ENCODE data around the gene KRTAP4-5.
"Not testable (repeated sequence)": the region's sequence is repeated elsewhere in the genome, so short reads cannot be mapped to it uniquely, and the experiment has no call there.

KRTAP4-5 gene

GRCh38 chr17:41145261-41145660 is 4.4 kb downstream of the KRTAP4-5 start:
- no peak overlapping the region for H3K4me3 ChIP-seq (ENCODE audit: low read depth, low read length)
- H3K36me3 ChIP-seq (ENCODE audit: control insufficient read depth, insufficient read depth, low read length) = no peaks in the 10 kb centered on the region
- peaks cover 17% of the 10 kb centered on the region for H3K9me3 ChIP-seq (ENCODE audit: control insufficient read depth, insufficient read depth, low read depth, low read length)
- no peak overlapping the region for H3K9ac ChIP-seq (ENCODE audit: low read length)
- no peaks in the 10 kb centered on the region; the same call in 1 of the 2 replicates for H3K27me3 ChIP-seq (ENCODE audit: control insufficient read depth, insufficient read depth, low read length)
- no peaks in the 10 kb centered on the region for H3K4me1 ChIP-seq (ENCODE audit: control insufficient read depth, insufficient read depth, low read length)
- no peak overlapping the region for H3K27ac ChIP-seq (ENCODE audit: low read depth, low read length)

GRCh38 chr17:41144846-41145245 is 4.8 kb downstream of the KRTAP4-5 start:
- Histone ChIP-seq H3K27me3 (ENCODE audit: control insufficient read depth, insufficient read depth, low read length) (no peaks in the 10 kb centered on the region; the same call in 1 of the 2 replicates), H3K4me1 (ENCODE audit: control insufficient read depth, insufficient read depth, low read length) (no peaks in the 10 kb centered on the region), H3K27ac (ENCODE audit: low read depth, low read length) (no peak overlapping the region), H3K4me3 (ENCODE audit: low read depth, low read length) (no peak overlapping the region), H3K9me3 (ENCODE audit: control insufficient read depth, insufficient read depth, low read depth, low read length) (peaks cover 21% of the 10 kb centered on the region), H3K9ac (ENCODE audit: low read length) (no peak overlapping the region), H3K36me3 (ENCODE audit: control insufficient read depth, insufficient read depth, low read length) (no peaks in the 10 kb centered on the region)

GRCh38 chr17:41141361-41141760 is 8.3 kb downstream of the KRTAP4-5 start:
- Histone ChIP-seq H3K36me3 (ENCODE audit: control insufficient read depth, insufficient read depth, low read length) (no peaks in the 10 kb centered on the region), H3K27me3 (ENCODE audit: control insufficient read depth, insufficient read depth, low read length) (no peaks in the 10 kb centered on the region), H3K4me1 (ENCODE audit: control insufficient read depth, insufficient read depth, low read length) (no peaks in the 10 kb centered on the region), H3K27ac (ENCODE audit: low read depth, low read length) (no peak overlapping the region), H3K9ac (ENCODE audit: low read length) (no peak overlapping the region), H3K9me3 (ENCODE audit: control insufficient read depth, insufficient read depth, low read depth, low read length) (peaks cover 24% of the 10 kb centered on the region), H3K4me3 (ENCODE audit: low read depth, low read length) (no peak overlapping the region)

- Histone ChIP-seq H3K4me3 (ENCODE audit: low read depth, low read length) (no peak within 1 kb of the TSS), H3K9ac (ENCODE audit: low read length) (no peak within 1 kb of the TSS), H3K4me1 (ENCODE audit: control insufficient read depth, insufficient read depth, low read length) (no peaks in the 10 kb centered on the region), H3K27ac (ENCODE audit: low read depth, low read length) (no peak within 1 kb of the TSS), H3K36me3 (ENCODE audit: control insufficient read depth, insufficient read depth, low read length) (no peaks in the 10 kb centered on the region), H3K9me3 (ENCODE audit: control insufficient read depth, insufficient read depth, low read depth, low read length) (peaks cover 24% of the 10 kb centered on the region), H3K27me3 (ENCODE audit: control insufficient read depth, insufficient read depth, low read length) (no peaks in the 10 kb centered on the region)
Observed at GRCh38 chr17:41140360-41141131, 9.1 kb downstream of the KRTAP4-5 start, which contains the start of gene KRTAP4-6. KRTAP4-6 (minus strand) TSS chr17:41140544; CDS start chr17:41140487, 57 bp downstream.

GRCh38 chr17:41139865-41140264 is 9.8 kb downstream of the KRTAP4-5 start:
- H3K4me3 ChIP-seq (ENCODE audit: low read depth, low read length); H3K9ac ChIP-seq (ENCODE audit: low read length); H3K27me3 ChIP-seq (ENCODE audit: control insufficient read depth, insufficient read depth, low read length); H3K4me1 ChIP-seq (ENCODE audit: control insufficient read depth, insufficient read depth, low read length); H3K27ac ChIP-seq (ENCODE audit: low read depth, low read length); H3K36me3 ChIP-seq (ENCODE audit: control insufficient read depth, insufficient read depth, low read length): not testable (repeated sequence)
- peaks cover 24% of the 10 kb centered on the region for H3K9me3 ChIP-seq (ENCODE audit: control insufficient read depth, insufficient read depth, low read depth, low read length)

GRCh38 chr17:41133880-41134735 is 15.5 kb downstream of the KRTAP4-5 start:
- H3K27ac ChIP-seq (ENCODE audit: low read depth, low read length) = no peak overlapping the region
- H3K4me3 ChIP-seq (ENCODE audit: low read depth, low read length) = no peak overlapping the region
- H3K9ac ChIP-seq (ENCODE audit: low read length) = no peak overlapping the region
- H3K4me1 ChIP-seq (ENCODE audit: control insufficient read depth, insufficient read depth, low read length) = no peaks in the 10 kb centered on the region
- no peaks in the 10 kb centered on the region for H3K27me3 ChIP-seq (ENCODE audit: control insufficient read depth, insufficient read depth, low read length)
- H3K36me3 ChIP-seq (ENCODE audit: control insufficient read depth, insufficient read depth, low read length) = no peaks in the 10 kb centered on the region
- no peaks in the 10 kb centered on the region for H3K9me3 ChIP-seq (ENCODE audit: control insufficient read depth, insufficient read depth, low read depth, low read length)

- no peaks in the 10 kb centered on the region for H3K4me1 ChIP-seq (ENCODE audit: control insufficient read depth, insufficient read depth, low read length)
- H3K9me3 ChIP-seq (ENCODE audit: control insufficient read depth, insufficient read depth, low read depth, low read length) = no peaks in the 10 kb centered on the region
- H3K27ac ChIP-seq (ENCODE audit: low read depth, low read length) = no peak overlapping the region
- no peaks in the 10 kb centered on the region for H3K36me3 ChIP-seq (ENCODE audit: control insufficient read depth, insufficient read depth, low read length)
- no peak overlapping the region for H3K9ac ChIP-seq (ENCODE audit: low read length)
- H3K27me3 ChIP-seq (ENCODE audit: control insufficient read depth, insufficient read depth, low read length) = no peaks in the 10 kb centered on the region
- no peak overlapping the region for H3K4me3 ChIP-seq (ENCODE audit: low read depth, low read length)
Observed at GRCh38 chr17:41131979-41132378, 17.6 kb downstream of the KRTAP4-5 start.

GRCh38 chr17:41127371-41127770 is 22.3 kb downstream of the KRTAP4-5 start:
- Histone ChIP-seq H3K27me3 (ENCODE audit: control insufficient read depth, insufficient read depth, low read length) (no peaks in the 10 kb centered on the region), H3K9ac (ENCODE audit: low read length) (no peak overlapping the region), H3K27ac (ENCODE audit: low read depth, low read length) (no peak overlapping the region), H3K9me3 (ENCODE audit: control insufficient read depth, insufficient read depth, low read depth, low read length) (no peaks in the 10 kb centered on the region), H3K4me3 (ENCODE audit: low read depth, low read length) (no peak overlapping the region), H3K36me3 (ENCODE audit: control insufficient read depth, insufficient read depth, low read length) (no peaks in the 10 kb centered on the region), H3K4me1 (ENCODE audit: control insufficient read depth, insufficient read depth, low read length) (no peaks in the 10 kb centered on the region)

- Histone ChIP-seq H3K4me3 (ENCODE audit: low read depth, low read length) (no peak overlapping the region), H3K27ac (ENCODE audit: low read depth, low read length) (no peak overlapping the region), H3K9ac (ENCODE audit: low read length) (no peak overlapping the region), H3K4me1 (ENCODE audit: control insufficient read depth, insufficient read depth, low read length) (no peaks in the 10 kb centered on the region), H3K27me3 (ENCODE audit: control insufficient read depth, insufficient read depth, low read length) (no peaks in the 10 kb centered on the region), H3K9me3 (ENCODE audit: control insufficient read depth, insufficient read depth, low read depth, low read length) (no peaks in the 10 kb centered on the region), H3K36me3 (ENCODE audit: control insufficient read depth, insufficient read depth, low read length) (no peaks in the 10 kb centered on the region)
Observed at GRCh38 chr17:41126412-41126811, 23.2 kb downstream of the KRTAP4-5 start.

- Histone ChIP-seq H3K27ac (ENCODE audit: low read depth, low read length) (no peak overlapping the region), H3K4me3 (ENCODE audit: low read depth, low read length) (no peak overlapping the region), H3K4me1 (ENCODE audit: control insufficient read depth, insufficient read depth, low read length) (no peaks in the 10 kb centered on the region), H3K36me3 (ENCODE audit: control insufficient read depth, insufficient read depth, low read length) (no peaks in the 10 kb centered on the region), H3K9ac (ENCODE audit: low read length) (no peak overlapping the region), H3K27me3 (ENCODE audit: control insufficient read depth, insufficient read depth, low read length) (no peaks in the 10 kb centered on the region), H3K9me3 (ENCODE audit: control insufficient read depth, insufficient read depth, low read depth, low read length) (no peaks in the 10 kb centered on the region)
Observed at GRCh38 chr17:41125064-41125463, 24.6 kb downstream of the KRTAP4-5 start.

- not testable (repeated sequence) for H3K4me3 ChIP-seq (ENCODE audit: low read depth, low read length); H3K36me3 ChIP-seq (ENCODE audit: control insufficient read depth, insufficient read depth, low read length); H3K27ac ChIP-seq (ENCODE audit: low read depth, low read length); H3K4me1 ChIP-seq (ENCODE audit: control insufficient read depth, insufficient read depth, low read length); H3K27me3 ChIP-seq (ENCODE audit: control insufficient read depth, insufficient read depth, low read length); H3K9me3 ChIP-seq (ENCODE audit: control insufficient read depth, insufficient read depth, low read depth, low read length); H3K9ac ChIP-seq (ENCODE audit: low read length)
Observed at GRCh38 chr17:41123991-41124371, 25.6 kb downstream of the KRTAP4-5 start, which contains the start of gene KRTAP4-12. KRTAP4-12 (minus strand) TSS chr17:41124182; CDS start chr17:41124122, 60 bp downstream.
